ENCODE measurements around the gene PJA2.
"Not testable (repeated sequence)": the region's sequence is repeated elsewhere in the genome, so short reads cannot be mapped to it uniquely, and the experiment has no call there.

PJA2 gene

GRCh38 chr5:109307456-109307855 lies 102.3 kb downstream of the PJA2 start:
- DNase-seq (ENCODE audit: low spot score), result no peak

GRCh38 chr5:109305352-109305751 lies 104.4 kb downstream of the PJA2 start:
- no peak for DNase-seq (ENCODE audit: low spot score)

- no peak for DNase-seq (ENCODE audit: low spot score)
These were observed 105.5 kb downstream of the PJA2 start for GRCh38 chr5:109304309-109304708.

- no peak for DNase-seq (ENCODE audit: low spot score)
These were observed 109.4 kb downstream of the PJA2 start for GRCh38 chr5:109300367-109300766.

- DNase-seq (ENCODE audit: low spot score), result no peak
These were observed 110.2 kb downstream of the PJA2 start for GRCh38 chr5:109299557-109299956.

- DNase-seq (ENCODE audit: low spot score), result no peak
These were observed 111.0 kb downstream of the PJA2 start for GRCh38 chr5:109298794-109299193.

- DNase-seq (ENCODE audit: low spot score), result no peak
These were observed 111.9 kb downstream of the PJA2 start for GRCh38 chr5:109297900-109298299.

- no peak for DNase-seq (ENCODE audit: low spot score)
These were observed 118.7 kb downstream of the PJA2 start for GRCh38 chr5:109291090-109291489.

- DNase-seq (ENCODE audit: low spot score), result no peak
These were observed 119.5 kb downstream of the PJA2 start for GRCh38 chr5:109290231-109290630.

- DNase-seq (ENCODE audit: low spot score), result not testable (repeated sequence)
These were observed 123.1 kb downstream of the PJA2 start for GRCh38 chr5:109286628-109287027.

Data from left forelimb (tissue), 1 donor.